ENCODE measurements around the gene KLK12.

GRCh38 chr19:51002542-51003311 is 32.1 kb downstream of the KLK12 start:
- TF ChIP-seq ZFX (IDR thresholded peaks at IDR 0.05; ENCODE audit: borderline replicate concordance) (no peak), CTCF (IDR thresholded peaks at IDR 0.05) (no peak)

Measured in 22Rv1 (cell line).